ENCODE measurements around the gene PHLPP2.

PHLPP2 gene

DNA sequence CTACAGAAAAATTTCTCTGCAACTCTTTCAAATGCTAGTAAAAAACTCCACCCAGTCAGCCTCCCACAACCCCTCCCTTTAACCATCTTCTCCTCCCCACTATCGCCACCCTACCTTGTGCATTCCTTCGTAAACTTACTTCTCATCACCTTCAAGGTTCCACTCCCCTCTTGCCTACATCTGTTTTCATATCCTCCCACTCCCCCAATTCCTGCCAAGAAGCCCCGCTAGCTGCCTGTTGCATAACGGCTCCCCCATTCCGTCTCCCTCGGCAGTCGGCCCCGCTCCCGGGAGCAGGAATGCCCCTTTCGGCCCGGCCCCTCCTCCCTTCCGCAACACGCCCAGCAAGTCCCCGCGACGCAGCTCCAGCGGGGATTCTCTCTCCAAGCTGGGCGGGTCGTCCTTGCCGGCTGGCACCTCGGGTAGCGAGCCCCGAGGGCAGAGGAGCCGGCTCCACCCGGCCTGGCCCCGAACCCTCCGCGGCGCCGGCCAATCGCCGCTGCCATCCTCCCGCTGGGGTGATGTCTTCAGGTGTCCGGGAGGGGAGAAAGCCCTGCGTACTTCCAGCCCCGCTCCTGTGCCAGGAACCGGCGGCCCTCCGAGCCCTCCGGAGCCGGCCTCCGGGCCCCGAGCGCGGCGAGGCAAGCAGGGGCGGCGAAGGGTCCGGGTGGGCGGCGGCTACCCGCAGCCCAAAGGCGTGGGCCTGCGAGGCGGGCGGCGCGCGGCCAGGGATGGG is 1.5 kb downstream of the PHLPP2 start:
- peaks cover 4% of the 10 kb centered on the region for H4K20me1 ChIP-seq (ENCODE audit: insufficient read depth, low read length, poor library complexity, severe bottlenecking)

DNA sequence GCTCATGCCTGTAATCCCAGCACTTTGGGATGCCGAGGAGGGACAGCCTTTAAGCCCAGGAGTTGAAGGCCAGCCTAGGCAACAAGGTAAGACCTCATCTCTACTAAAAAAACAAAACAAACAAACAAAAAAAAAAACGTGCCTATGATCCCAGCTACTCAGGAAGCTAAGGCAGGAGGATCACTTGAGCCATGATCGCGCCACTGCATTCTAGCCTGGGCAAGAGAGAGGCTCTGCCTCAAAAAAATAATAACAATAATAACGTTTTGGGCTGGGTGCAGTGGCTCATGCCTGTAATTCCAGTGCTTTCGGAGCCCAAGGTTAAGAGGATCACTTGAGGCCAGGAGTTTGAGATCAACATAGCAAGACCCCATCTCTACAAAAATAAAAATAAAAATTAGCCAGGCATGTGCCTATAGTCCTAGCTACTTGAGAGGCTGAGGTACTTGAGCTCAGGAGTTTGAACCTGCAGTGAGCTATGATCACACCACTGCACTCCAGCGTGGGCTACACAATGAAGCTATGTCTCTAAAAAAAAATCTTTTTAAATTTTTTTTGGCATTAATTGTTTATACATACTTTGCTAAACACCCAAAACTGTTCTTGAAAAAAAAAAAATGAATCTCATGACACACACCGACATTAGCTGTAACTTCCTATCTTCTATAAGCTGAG is 3.3 kb downstream of the PHLPP2 start:
- H3K9me3 ChIP-seq (ENCODE audit: insufficient read depth, low read depth, low read length) = no peaks in the 10 kb centered on the region
- no peaks in the 10 kb centered on the region for H3K9me2 ChIP-seq (replicated peaks; ENCODE audit: low read depth, low read length)
- no peak overlapping the region for H3K4me3 ChIP-seq (ENCODE audit: low read length, poor library complexity, severe bottlenecking)
- peaks cover 26% of the 10 kb centered on the region for H3K79me2 ChIP-seq (ENCODE audit: insufficient read depth, low read length)
- H4K20me1 ChIP-seq (ENCODE audit: insufficient read depth, low read length, poor library complexity, severe bottlenecking) = peaks cover 4% of the 10 kb centered on the region
- H3K4me1 ChIP-seq (ENCODE audit: insufficient read depth, low read length, poor library complexity, severe bottlenecking) = peaks cover 19% of the 10 kb centered on the region
- 0 out of 2 replicates have a peak, but pooled peaks cover 5% of the 10 kb centered on the region for H3F3A ChIP-seq (ENCODE audit: low read depth)
- no peaks in the 10 kb centered on the region for H3K27me3 ChIP-seq (ENCODE audit: insufficient read depth, low read length, poor library complexity, severe bottlenecking)
- peak overlapping the region; percentile 76 for H3K4me2 ChIP-seq (ENCODE audit: low read depth, low read length, poor library complexity, severe bottlenecking)
- no peak overlapping the region for H2AFZ ChIP-seq (ENCODE audit: low read length)
- no peak for TF ChIP-seq EZH2phosphoT487 (IDR thresholded peaks at IDR 0.05; ENCODE audit: borderline replicate concordance)
- TF ChIP-seq, protein P1, sequence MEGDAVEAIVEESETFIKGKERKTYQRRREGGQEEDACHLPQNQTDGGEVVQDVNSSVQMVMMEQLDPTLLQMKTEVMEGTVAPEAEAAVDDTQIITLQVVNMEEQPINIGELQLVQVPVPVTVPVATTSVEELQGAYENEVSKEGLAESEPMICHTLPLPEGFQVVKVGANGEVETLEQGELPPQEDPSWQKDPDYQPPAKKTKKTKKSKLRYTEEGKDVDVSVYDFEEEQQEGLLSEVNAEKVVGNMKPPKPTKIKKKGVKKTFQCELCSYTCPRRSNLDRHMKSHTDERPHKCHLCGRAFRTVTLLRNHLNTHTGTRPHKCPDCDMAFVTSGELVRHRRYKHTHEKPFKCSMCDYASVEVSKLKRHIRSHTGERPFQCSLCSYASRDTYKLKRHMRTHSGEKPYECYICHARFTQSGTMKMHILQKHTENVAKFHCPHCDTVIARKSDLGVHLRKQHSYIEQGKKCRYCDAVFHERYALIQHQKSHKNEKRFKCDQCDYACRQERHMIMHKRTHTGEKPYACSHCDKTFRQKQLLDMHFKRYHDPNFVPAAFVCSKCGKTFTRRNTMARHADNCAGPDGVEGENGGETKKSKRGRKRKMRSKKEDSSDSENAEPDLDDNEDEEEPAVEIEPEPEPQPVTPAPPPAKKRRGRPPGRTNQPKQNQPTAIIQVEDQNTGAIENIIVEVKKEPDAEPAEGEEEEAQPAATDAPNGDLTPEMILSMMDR (conservative IDR thresholded peaks at IDR 0.05; ENCODE audit: low read length) = no peak
- H3K36me3 ChIP-seq (ENCODE audit: insufficient read depth, low read length) = no peaks in the 10 kb centered on the region
- no peak overlapping the region for H3K9ac ChIP-seq (ENCODE audit: low read depth, low read length, poor library complexity, severe bottlenecking)

More for the DNA sequence above, 1.5 kb downstream of the PHLPP2 start:
- peak overlapping the region; percentile 60 for H3K9ac ChIP-seq (ENCODE audit: low read depth, low read length, poor library complexity, severe bottlenecking)
- H3K4me3 ChIP-seq (ENCODE audit: low read length, poor library complexity, severe bottlenecking) = peak overlapping the region; percentile 85
- TF ChIP-seq, protein P1 (conservative IDR thresholded peaks at IDR 0.05; ENCODE audit: low read length) = no peak
- no peak for TF ChIP-seq EZH2phosphoT487 (IDR thresholded peaks at IDR 0.05; ENCODE audit: borderline replicate concordance)
- no peaks in the 10 kb centered on the region for H3K36me3 ChIP-seq (ENCODE audit: insufficient read depth, low read length)
- no peaks in the 10 kb centered on the region for H3K9me2 ChIP-seq (replicated peaks; ENCODE audit: low read depth, low read length)
- peak overlapping the region; percentile 76 for H3K4me2 ChIP-seq (ENCODE audit: low read depth, low read length, poor library complexity, severe bottlenecking)
- peak overlapping the region; percentile 92 for H2AFZ ChIP-seq (ENCODE audit: low read length)
- peaks cover 19% of the 10 kb centered on the region for H3K4me1 ChIP-seq (ENCODE audit: insufficient read depth, low read length, poor library complexity, severe bottlenecking)
- no peaks in the 10 kb centered on the region for H3K27me3 ChIP-seq (ENCODE audit: insufficient read depth, low read length, poor library complexity, severe bottlenecking)
- 0 out of 2 replicates have a peak, but pooled peaks cover 5% of the 10 kb centered on the region for H3F3A ChIP-seq (ENCODE audit: low read depth)
- H3K9me3 ChIP-seq (ENCODE audit: insufficient read depth, low read depth, low read length) = no peaks in the 10 kb centered on the region
- peaks cover 26% of the 10 kb centered on the region for H3K79me2 ChIP-seq (ENCODE audit: insufficient read depth, low read length)

DNA sequence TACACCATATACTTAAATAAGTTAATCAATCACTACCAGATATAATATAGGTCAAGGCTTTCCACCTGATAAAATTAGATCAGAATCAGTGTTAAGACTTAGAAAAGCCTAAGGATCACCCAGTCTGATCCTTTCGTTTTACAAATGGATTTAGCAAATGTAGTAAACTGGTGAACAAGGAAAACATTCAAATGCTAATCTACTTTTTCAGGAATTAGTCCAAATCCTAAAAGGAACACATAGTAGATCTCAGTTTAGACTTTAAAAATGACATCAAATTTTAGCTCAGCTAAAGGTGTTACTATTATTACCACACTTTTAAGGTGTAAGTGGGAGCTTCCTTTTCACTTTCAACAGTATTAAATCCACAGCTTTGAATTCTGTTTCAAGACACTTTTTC is 12.0 kb downstream of the PHLPP2 start:
- no peak overlapping the region for H2AFZ ChIP-seq (ENCODE audit: low read length)
- H4K20me1 ChIP-seq (ENCODE audit: insufficient read depth, low read length, poor library complexity, severe bottlenecking) = no peaks in the 10 kb centered on the region
- no peaks in the 10 kb centered on the region for H3K9me2 ChIP-seq (replicated peaks; ENCODE audit: low read depth, low read length)
- H3F3A ChIP-seq (ENCODE audit: low read depth) = no peaks in the 10 kb centered on the region
- peaks cover 12% of the 10 kb centered on the region for H3K4me1 ChIP-seq (ENCODE audit: insufficient read depth, low read length, poor library complexity, severe bottlenecking)
- no peaks in the 10 kb centered on the region for H3K27me3 ChIP-seq (ENCODE audit: insufficient read depth, low read length, poor library complexity, severe bottlenecking)
- no peaks in the 10 kb centered on the region; the same call in 1 of the 2 replicates for H3K79me2 ChIP-seq (ENCODE audit: insufficient read depth, low read length)
- H3K4me3 ChIP-seq (ENCODE audit: low read length, poor library complexity, severe bottlenecking) = no peak overlapping the region
- no peaks in the 10 kb centered on the region for H3K36me3 ChIP-seq (ENCODE audit: insufficient read depth, low read length)
- no peaks in the 10 kb centered on the region for H3K9me3 ChIP-seq (ENCODE audit: insufficient read depth, low read depth, low read length)
- TF ChIP-seq EZH2phosphoT487 (IDR thresholded peaks at IDR 0.05; ENCODE audit: borderline replicate concordance) = no peak
- TF ChIP-seq, protein P1 (conservative IDR thresholded peaks at IDR 0.05; ENCODE audit: low read length) = no peak
- H3K9ac ChIP-seq (ENCODE audit: low read depth, low read length, poor library complexity, severe bottlenecking) = no peak overlapping the region
- no peak overlapping the region for H3K4me2 ChIP-seq (ENCODE audit: low read depth, low read length, poor library complexity, severe bottlenecking)
